ENCODE measurements around the gene LAMA2. TPM values are rescaled to one million over a fixed set of nuclear protein-coding genes. Genes with fewer than 3 reads are reported as not detected.

The LAMA2 gene
- total and polyA plus RNA-seq, 2 of the 13 experiments (the other 11 are each of a cell fraction or from before 2014, with no cell fraction given): 0.11 to 0.28 TPM

- TF ChIP-seq AFF4 (CRISPR knock-in tag; IDR thresholded peaks at IDR 0.05): no peak
- TF ChIP-seq HNRNPK (IDR thresholded peaks at IDR 0.05; ENCODE audit: low read depth, low read length, poor library complexity, severe bottlenecking): no peak
- TF ChIP-seq SAFB2 (CRISPR knock-in tag; IDR thresholded peaks at IDR 0.05; ENCODE audit: borderline replicate concordance, low read depth): no peak
- no peak for TF ChIP-seq RNF2 (conservative IDR thresholded peaks at IDR 0.05; ENCODE audit: low read depth)
- TF ChIP-seq SSRP1 (CRISPR knock-in tag; IDR thresholded peaks at IDR 0.05): no peak
Observed at GRCh38 chr6:129111346-129111745, 228.4 kb downstream of the LAMA2 start (continued).

GRCh38 chr6:129111853-129112252 lies 228.9 kb downstream of the LAMA2 start:
- no peak for TF ChIP-seq SP2 (CRISPR knock-in tag; IDR thresholded peaks at IDR 0.05)
- no peak for TF ChIP-seq PRMT3 (CRISPR knock-in tag; IDR thresholded peaks at IDR 0.05; ENCODE audit: borderline replicate concordance, low read depth)
- TF ChIP-seq PHF8 (CRISPR knock-in tag; IDR thresholded peaks at IDR 0.05): no peak
- TF ChIP-seq NCOA5 (CRISPR knock-in tag; IDR thresholded peaks at IDR 0.05): no peak
- no peak for TF ChIP-seq TIGD3 (CRISPR knock-in tag; IDR thresholded peaks at IDR 0.05; ENCODE audit: borderline replicate concordance)
- TF ChIP-seq ZNF710 (CRISPR knock-in tag; IDR thresholded peaks at IDR 0.05; ENCODE audit: borderline replicate concordance): no peak
- TF ChIP-seq CREB1 (IDR thresholded peaks at IDR 0.05): no peak
- TF ChIP-seq CREB1 (CRISPR knock-in tag; IDR thresholded peaks at IDR 0.05): no peak
- no peak for TF ChIP-seq ZNF776 (CRISPR knock-in tag; IDR thresholded peaks at IDR 0.05)
- Histone ChIP-seq H4K20me1 (ENCODE audit: insufficient read depth, low read length) (no peaks in the 10 kb centered on the region), H3K4me1 (ENCODE audit: insufficient read depth, low read length) (no peaks in the 10 kb centered on the region), H3K79me2 (ENCODE audit: insufficient read depth, low read length) (no peaks in the 10 kb centered on the region), H3K4me2 (ENCODE audit: low read depth, low read length) (no peak overlapping the region), H3K4me3 (replicated peaks in 1 of 3; ENCODE audit: insufficient read depth in 1 of 3, low read depth in 2 of 3, low read length in 3 of 3) (no peak overlapping the region), H3K36me3 (replicated peaks in 1 of 2; ENCODE audit: control insufficient read depth in 1 of 2, insufficient read depth in 2 of 2, low read length in 2 of 2) (no peaks in the 10 kb centered on the region), H3K9ac (ENCODE audit: insufficient read depth, low read depth, low read length) (no peak overlapping the region), H3K27me3 (ENCODE audit: control insufficient read depth in 1 of 2, insufficient read depth in 2 of 2, low read length in 2 of 2) (no peaks in the 10 kb centered on the region), H3K9me3 (ENCODE audit: low read length) (no peaks in the 10 kb centered on the region), H3K27ac (ENCODE audit: extremely low read length, insufficient read depth, low read length) (no peak overlapping the region), H2AFZ (ENCODE audit: low read length) (no peak overlapping the region)
- ATAC-seq: no peak
- FAIRE-seq: no peak
- WGBS (ENCODE audit: low lambda C conversion rate): 0% methylated on average over 1 of the region's 1 CpG
- DNase-seq (ENCODE audit: low spot score): no peak
- ChIA-PET POLR2A (no interaction called here), CTCF (ENCODE audit: low intra/inter-chr PET ratio, low total read pairs) (no interaction called here)
- intact Hi-C loops (cut with micrococcal nuclease; ENCODE audit: unreplicated experiment) (no loop called here), in situ Hi-C loops (cut with HindIII; ENCODE audit: extremely low pct_ligation_motif_present, low pct_unique_long_range_greater_than_20kb) (no loop called here)
- no TSS peak for BruUV-seq (replicated peaks)

All from HepG2 (cell line).